ENCODE data around the gene RASD1.

Gene RASD1

GRCh38 chr17:17537311-17538099, 41.3 kb upstream of the RASD1 start:
- no peaks in the 10 kb centered on the region for H3K36me3 ChIP-seq (ENCODE audit: control insufficient read depth, low read length)
- no peaks in the 10 kb centered on the region for H3K27me3 ChIP-seq (ENCODE audit: control insufficient read depth, low read length)
- H3K9me3 ChIP-seq (ENCODE audit: control insufficient read depth, insufficient read depth, low read length), result no peaks in the 10 kb centered on the region
- H3K4me3 ChIP-seq (ENCODE audit: low read length), result no peak overlapping the region
- no peak overlapping the region for H3K4me2 ChIP-seq (ENCODE audit: low read length)
- no peaks in the 10 kb centered on the region for H3F3A ChIP-seq (ENCODE audit: control insufficient read depth, insufficient read depth)
- no peak overlapping the region for H3K27ac ChIP-seq (ENCODE audit: low read depth, low read length)
- H3K9me2 ChIP-seq (replicated peaks; ENCODE audit: control insufficient read depth, low read length), result no peaks in the 10 kb centered on the region
- no peaks in the 10 kb centered on the region for H3K4me1 ChIP-seq (ENCODE audit: control insufficient read depth, low read length)
- TF ChIP-seq, protein P1, sequence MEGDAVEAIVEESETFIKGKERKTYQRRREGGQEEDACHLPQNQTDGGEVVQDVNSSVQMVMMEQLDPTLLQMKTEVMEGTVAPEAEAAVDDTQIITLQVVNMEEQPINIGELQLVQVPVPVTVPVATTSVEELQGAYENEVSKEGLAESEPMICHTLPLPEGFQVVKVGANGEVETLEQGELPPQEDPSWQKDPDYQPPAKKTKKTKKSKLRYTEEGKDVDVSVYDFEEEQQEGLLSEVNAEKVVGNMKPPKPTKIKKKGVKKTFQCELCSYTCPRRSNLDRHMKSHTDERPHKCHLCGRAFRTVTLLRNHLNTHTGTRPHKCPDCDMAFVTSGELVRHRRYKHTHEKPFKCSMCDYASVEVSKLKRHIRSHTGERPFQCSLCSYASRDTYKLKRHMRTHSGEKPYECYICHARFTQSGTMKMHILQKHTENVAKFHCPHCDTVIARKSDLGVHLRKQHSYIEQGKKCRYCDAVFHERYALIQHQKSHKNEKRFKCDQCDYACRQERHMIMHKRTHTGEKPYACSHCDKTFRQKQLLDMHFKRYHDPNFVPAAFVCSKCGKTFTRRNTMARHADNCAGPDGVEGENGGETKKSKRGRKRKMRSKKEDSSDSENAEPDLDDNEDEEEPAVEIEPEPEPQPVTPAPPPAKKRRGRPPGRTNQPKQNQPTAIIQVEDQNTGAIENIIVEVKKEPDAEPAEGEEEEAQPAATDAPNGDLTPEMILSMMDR (IDR thresholded peaks at IDR 0.05; ENCODE audit: low read depth, low read length, poor library complexity, severe bottlenecking), result no peak
- TF ChIP-seq EZH2phosphoT487 (IDR thresholded peaks at IDR 0.05; ENCODE audit: borderline replicate concordance, low read length), result no peak
- no peaks in the 10 kb centered on the region for H3K79me2 ChIP-seq (ENCODE audit: control insufficient read depth, low read length)
- H4K20me1 ChIP-seq (ENCODE audit: control insufficient read depth, insufficient read depth, low read depth, low read length), result no peaks in the 10 kb centered on the region; the same call in 1 of the 2 replicates

- Histone ChIP-seq H4K20me1 (ENCODE audit: control insufficient read depth, insufficient read depth, low read depth, low read length) (no peaks in the 10 kb centered on the region; the same call in 1 of the 2 replicates), H3K9me2 (replicated peaks; ENCODE audit: control insufficient read depth, low read length) (no peaks in the 10 kb centered on the region), H3K4me3 (ENCODE audit: low read length) (no peak overlapping the region), H3K27ac (ENCODE audit: low read depth, low read length) (no peak overlapping the region), H3K27me3 (ENCODE audit: control insufficient read depth, low read length) (no peaks in the 10 kb centered on the region), H3F3A (ENCODE audit: control insufficient read depth, insufficient read depth) (no peaks in the 10 kb centered on the region), H3K4me2 (ENCODE audit: low read length) (no peak overlapping the region), H3K36me3 (ENCODE audit: control insufficient read depth, low read length) (no peaks in the 10 kb centered on the region), H3K9me3 (ENCODE audit: control insufficient read depth, insufficient read depth, low read length) (no peaks in the 10 kb centered on the region), H3K4me1 (ENCODE audit: control insufficient read depth, low read length) (no peaks in the 10 kb centered on the region), H3K79me2 (ENCODE audit: control insufficient read depth, low read length) (no peaks in the 10 kb centered on the region)
- no peak for TF ChIP-seq EZH2phosphoT487 (IDR thresholded peaks at IDR 0.05; ENCODE audit: borderline replicate concordance, low read length)
- TF ChIP-seq, protein P1 (IDR thresholded peaks at IDR 0.05; ENCODE audit: low read depth, low read length, poor library complexity, severe bottlenecking), result no peak
These were observed 40.5 kb upstream of the RASD1 start for GRCh38 chr17:17536702-17537101.

GRCh38 chr17:17535957-17536356, 39.8 kb upstream of the RASD1 start:
- Histone ChIP-seq H3K4me3 (ENCODE audit: low read length) (no peak overlapping the region), H4K20me1 (ENCODE audit: control insufficient read depth, insufficient read depth, low read depth, low read length) (no peaks in the 10 kb centered on the region; the same call in 1 of the 2 replicates), H3K79me2 (ENCODE audit: control insufficient read depth, low read length) (no peaks in the 10 kb centered on the region), H3F3A (ENCODE audit: control insufficient read depth, insufficient read depth) (no peaks in the 10 kb centered on the region), H3K27me3 (ENCODE audit: control insufficient read depth, low read length) (no peaks in the 10 kb centered on the region), H3K4me2 (ENCODE audit: low read length) (no peak overlapping the region), H3K9me3 (ENCODE audit: control insufficient read depth, insufficient read depth, low read length) (no peaks in the 10 kb centered on the region), H3K9me2 (replicated peaks; ENCODE audit: control insufficient read depth, low read length) (no peaks in the 10 kb centered on the region), H3K27ac (ENCODE audit: low read depth, low read length) (no peak overlapping the region), H3K36me3 (ENCODE audit: control insufficient read depth, low read length) (no peaks in the 10 kb centered on the region), H3K4me1 (ENCODE audit: control insufficient read depth, low read length) (no peaks in the 10 kb centered on the region)
- TF ChIP-seq, protein P1 (IDR thresholded peaks at IDR 0.05; ENCODE audit: low read depth, low read length, poor library complexity, severe bottlenecking), result no peak
